ENCODE measurements around the gene KCNAB2. TPM values are rescaled to one million over a fixed set of nuclear protein-coding genes. Genes with fewer than 3 reads are reported as not detected.

Gene KCNAB2
- total RNA-seq, 1 experiment from 2014 or later, result 11.0 TPM

- TF ChIP-seq, protein P1, sequence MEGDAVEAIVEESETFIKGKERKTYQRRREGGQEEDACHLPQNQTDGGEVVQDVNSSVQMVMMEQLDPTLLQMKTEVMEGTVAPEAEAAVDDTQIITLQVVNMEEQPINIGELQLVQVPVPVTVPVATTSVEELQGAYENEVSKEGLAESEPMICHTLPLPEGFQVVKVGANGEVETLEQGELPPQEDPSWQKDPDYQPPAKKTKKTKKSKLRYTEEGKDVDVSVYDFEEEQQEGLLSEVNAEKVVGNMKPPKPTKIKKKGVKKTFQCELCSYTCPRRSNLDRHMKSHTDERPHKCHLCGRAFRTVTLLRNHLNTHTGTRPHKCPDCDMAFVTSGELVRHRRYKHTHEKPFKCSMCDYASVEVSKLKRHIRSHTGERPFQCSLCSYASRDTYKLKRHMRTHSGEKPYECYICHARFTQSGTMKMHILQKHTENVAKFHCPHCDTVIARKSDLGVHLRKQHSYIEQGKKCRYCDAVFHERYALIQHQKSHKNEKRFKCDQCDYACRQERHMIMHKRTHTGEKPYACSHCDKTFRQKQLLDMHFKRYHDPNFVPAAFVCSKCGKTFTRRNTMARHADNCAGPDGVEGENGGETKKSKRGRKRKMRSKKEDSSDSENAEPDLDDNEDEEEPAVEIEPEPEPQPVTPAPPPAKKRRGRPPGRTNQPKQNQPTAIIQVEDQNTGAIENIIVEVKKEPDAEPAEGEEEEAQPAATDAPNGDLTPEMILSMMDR (IDR thresholded peaks at IDR 0.05; ENCODE audit: insufficient read depth in 1 of 2, low read depth in 1 of 2, low read length in 1 of 2, severe bottlenecking in 1 of 2, unreplicated experiment in 1 of 2), result no peak
- H3K4me3 Mint-ChIP-seq (ENCODE audit: unreplicated experiment), result no peak overlapping the region
- POLR2A ChIA-PET, result no interaction called here
These were observed 36.2 kb downstream of the KCNAB2 start for GRCh38 chr1:6081901-6082300.

DNA sequence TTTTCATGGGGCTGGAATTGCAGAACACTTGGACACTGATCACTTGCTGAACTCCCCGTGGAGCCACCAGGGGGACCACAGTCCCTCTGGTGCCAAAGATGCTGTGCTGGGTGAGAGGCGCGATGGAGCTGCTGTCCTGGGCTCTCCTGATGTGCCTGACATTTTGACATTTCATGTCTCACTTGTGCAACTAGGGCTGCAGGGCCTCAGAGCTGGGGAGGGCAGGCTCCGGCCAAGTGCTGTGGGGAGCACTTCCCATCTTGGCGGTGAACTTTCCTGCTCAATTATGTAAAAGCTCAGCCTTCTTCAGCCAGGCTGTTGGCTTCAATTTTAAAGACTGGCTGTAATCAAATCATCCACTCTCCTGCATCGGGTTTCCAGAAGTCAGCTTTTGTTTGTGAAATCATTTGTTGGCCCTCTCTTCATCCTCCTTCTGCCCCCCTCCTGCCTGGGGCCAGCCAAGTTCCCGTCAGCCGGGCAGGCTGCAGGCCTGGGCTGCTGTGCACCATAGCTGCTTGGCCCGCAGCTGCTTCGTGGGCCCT, 36.8 kb downstream of the KCNAB2 start:
- Mint-ChIP-seq H3K9me3 (ENCODE audit: unreplicated experiment) (no peaks in the 10 kb centered on the region), H3K4me1 (ENCODE audit: low read depth, unreplicated experiment) (no peaks in the 10 kb centered on the region), H3K36me3 (ENCODE audit: insufficient read depth, unreplicated experiment) (no peaks in the 10 kb centered on the region), H3K27me3 (ENCODE audit: insufficient read depth, unreplicated experiment) (peaks cover 6% of the 10 kb centered on the region), H3K27ac (ENCODE audit: unreplicated experiment) (no peak overlapping the region), H3K4me3 (ENCODE audit: unreplicated experiment) (no peak overlapping the region)
- no peaks in the 10 kb centered on the region; the same call in 1 of the 2 replicates for H3K27me3 ChIP-seq (replicated peaks; ENCODE audit: control insufficient read depth, insufficient read depth, low read length)
- TF ChIP-seq, protein P1 (IDR thresholded peaks at IDR 0.05; ENCODE audit: insufficient read depth in 1 of 2, low read depth in 1 of 2, low read length in 1 of 2, severe bottlenecking in 1 of 2, unreplicated experiment in 1 of 2), result peak in 1 of 2 experiments; percentile 41
- no TSS peak for BruUV-seq (replicated peaks)
- intact Hi-C loops (cut with micrococcal nuclease; ENCODE audit: unreplicated experiment), result no loop called here
- peak in 1 of 2 experiments; percentile 36 for DNase-seq
- no peaks in the 10 kb centered on the region for H3K36me3 ChIP-seq (ENCODE audit: control insufficient read depth, insufficient read depth, low read length)
- POLR2A ChIA-PET, result no interaction called here
- no peaks in the 10 kb centered on the region for H3K4me1 ChIP-seq
- CTCF ChIA-PET, result interaction anchor here (1.0 kb wide), 1 partner anchor 162 kb away, joined by 10 read pairs; no protein-coding TSS in a partner anchor
- H3K9me3 ChIP-seq, result no peaks in the 10 kb centered on the region
- no peak overlapping the region for H3K4me3 ChIP-seq (ENCODE audit: low read depth, low read length)

More at GRCh38 chr1:6081901-6082300, 36.2 kb downstream of the KCNAB2 start:
- Mint-ChIP-seq H3K4me1 (ENCODE audit: low read depth, unreplicated experiment) (no peaks in the 10 kb centered on the region), H3K9me3 (ENCODE audit: unreplicated experiment) (no peaks in the 10 kb centered on the region), H3K27ac (ENCODE audit: unreplicated experiment) (no peak overlapping the region), H3K27me3 (ENCODE audit: insufficient read depth, unreplicated experiment) (peaks cover 2% of the 10 kb centered on the region), H3K36me3 (ENCODE audit: insufficient read depth, unreplicated experiment) (no peaks in the 10 kb centered on the region)
- Histone ChIP-seq H3K36me3 (ENCODE audit: control insufficient read depth, insufficient read depth, low read length) (no peaks in the 10 kb centered on the region), H3K9me3 (no peaks in the 10 kb centered on the region), H3K4me3 (ENCODE audit: low read depth, low read length) (no peak overlapping the region), H3K27me3 (replicated peaks; ENCODE audit: control insufficient read depth, insufficient read depth, low read length) (no peaks in the 10 kb centered on the region; the same call in 1 of the 2 replicates), H3K4me1 (no peaks in the 10 kb centered on the region)
- no TSS peak for BruUV-seq (replicated peaks)
- CTCF ChIA-PET, result interaction anchor here (1.0 kb wide), 1 partner anchor 163 kb away, joined by 10 read pairs; no protein-coding TSS in a partner anchor
- intact Hi-C loops (cut with micrococcal nuclease; ENCODE audit: unreplicated experiment), result no loop called here
- DNase-seq, result no peak

DNA sequence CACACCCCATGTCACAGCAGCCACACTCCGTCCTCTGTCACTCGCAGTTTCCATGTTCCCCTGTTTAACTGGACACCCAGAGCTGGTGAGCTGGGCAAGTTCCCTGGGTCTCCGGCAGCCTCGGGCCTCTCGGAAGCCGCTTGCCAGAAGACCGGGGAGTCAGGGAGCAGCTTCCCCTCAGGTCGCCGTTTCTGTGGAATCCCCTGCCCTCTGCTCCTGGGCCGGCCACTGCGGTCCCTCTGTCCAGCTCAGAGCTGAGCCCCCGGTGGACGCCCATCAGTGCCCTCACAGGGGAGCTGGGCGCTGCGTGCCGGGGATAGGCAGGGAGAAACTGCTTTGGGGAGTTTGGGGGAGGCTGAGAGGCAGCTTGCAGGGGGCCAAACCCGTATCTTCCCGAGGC, 37.7 kb downstream of the KCNAB2 start:
- Mint-ChIP-seq H3K9me3 (ENCODE audit: unreplicated experiment) (no peaks in the 10 kb centered on the region), H3K4me3 (ENCODE audit: unreplicated experiment) (no peak overlapping the region), H3K4me1 (ENCODE audit: low read depth, unreplicated experiment) (no peaks in the 10 kb centered on the region), H3K27ac (ENCODE audit: unreplicated experiment) (no peak overlapping the region), H3K27me3 (ENCODE audit: insufficient read depth, unreplicated experiment) (peaks cover 4% of the 10 kb centered on the region), H3K36me3 (ENCODE audit: insufficient read depth, unreplicated experiment) (no peaks in the 10 kb centered on the region)
- Histone ChIP-seq H3K4me1 (no peaks in the 10 kb centered on the region), H3K36me3 (ENCODE audit: control insufficient read depth, insufficient read depth, low read length) (no peaks in the 10 kb centered on the region), H3K9me3 (no peaks in the 10 kb centered on the region), H3K27me3 (replicated peaks; ENCODE audit: control insufficient read depth, insufficient read depth, low read length) (no peaks in the 10 kb centered on the region; the same call in 1 of the 2 replicates), H3K4me3 (ENCODE audit: low read depth, low read length) (no peak overlapping the region)
- DNase-seq, result no peak
- ChIA-PET CTCF (interaction anchor here (0.6 kb wide), 1 partner anchor 162 kb away, joined by 8 read pairs; no protein-coding TSS in a partner anchor), POLR2A (no interaction called here)
- TF ChIP-seq, protein P1 (IDR thresholded peaks at IDR 0.05; ENCODE audit: insufficient read depth in 1 of 2, low read depth in 1 of 2, low read length in 1 of 2, severe bottlenecking in 1 of 2, unreplicated experiment in 1 of 2), result no peak
- no TSS peak for BruUV-seq (replicated peaks)
- intact Hi-C loops (cut with micrococcal nuclease; ENCODE audit: unreplicated experiment), result no loop called here
